GM18499 (cell line): ENCODE results near the gene CPB2.

Experiments used
- ATAC-seq: cut with Tn5 transposase; IDR thresholded peaks from one replicate; pipeline ENCODE4 v1.9.1; 2021; ENCODE audit warnings: moderate number of reproducible peaks; ENCODE audit not compliant: insufficient read depth, unreplicated experiment

The CPB2 gene, protein sequence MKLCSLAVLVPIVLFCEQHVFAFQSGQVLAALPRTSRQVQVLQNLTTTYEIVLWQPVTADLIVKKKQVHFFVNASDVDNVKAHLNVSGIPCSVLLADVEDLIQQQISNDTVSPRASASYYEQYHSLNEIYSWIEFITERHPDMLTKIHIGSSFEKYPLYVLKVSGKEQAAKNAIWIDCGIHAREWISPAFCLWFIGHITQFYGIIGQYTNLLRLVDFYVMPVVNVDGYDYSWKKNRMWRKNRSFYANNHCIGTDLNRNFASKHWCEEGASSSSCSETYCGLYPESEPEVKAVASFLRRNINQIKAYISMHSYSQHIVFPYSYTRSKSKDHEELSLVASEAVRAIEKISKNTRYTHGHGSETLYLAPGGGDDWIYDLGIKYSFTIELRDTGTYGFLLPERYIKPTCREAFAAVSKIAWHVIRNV

DNA sequence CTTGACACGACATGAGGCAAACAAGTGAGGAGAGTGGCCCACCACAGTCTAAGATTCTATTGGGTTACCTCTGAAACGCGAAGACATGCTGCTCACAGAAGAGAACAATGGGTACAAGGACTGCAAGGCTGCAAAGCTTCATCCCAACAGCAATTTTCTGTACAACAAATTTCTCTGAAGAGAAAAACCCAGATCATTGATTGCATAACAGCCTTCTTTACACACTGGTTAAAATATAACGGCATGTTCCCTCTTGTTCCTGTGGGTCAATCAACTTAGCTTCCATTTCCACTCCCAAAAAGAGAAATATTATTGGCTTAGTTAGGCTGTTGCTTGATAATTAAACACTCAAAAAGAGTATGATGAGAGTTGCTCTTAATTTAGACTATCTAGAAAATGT lies at the start of gene CPB2:
TSS of gene CPB2 (minus strand) at position 166 of the 400 bp plus-strand sequence. CDS start at position 142, 24 bp downstream.
- ATAC-seq, result no peak

DNA sequence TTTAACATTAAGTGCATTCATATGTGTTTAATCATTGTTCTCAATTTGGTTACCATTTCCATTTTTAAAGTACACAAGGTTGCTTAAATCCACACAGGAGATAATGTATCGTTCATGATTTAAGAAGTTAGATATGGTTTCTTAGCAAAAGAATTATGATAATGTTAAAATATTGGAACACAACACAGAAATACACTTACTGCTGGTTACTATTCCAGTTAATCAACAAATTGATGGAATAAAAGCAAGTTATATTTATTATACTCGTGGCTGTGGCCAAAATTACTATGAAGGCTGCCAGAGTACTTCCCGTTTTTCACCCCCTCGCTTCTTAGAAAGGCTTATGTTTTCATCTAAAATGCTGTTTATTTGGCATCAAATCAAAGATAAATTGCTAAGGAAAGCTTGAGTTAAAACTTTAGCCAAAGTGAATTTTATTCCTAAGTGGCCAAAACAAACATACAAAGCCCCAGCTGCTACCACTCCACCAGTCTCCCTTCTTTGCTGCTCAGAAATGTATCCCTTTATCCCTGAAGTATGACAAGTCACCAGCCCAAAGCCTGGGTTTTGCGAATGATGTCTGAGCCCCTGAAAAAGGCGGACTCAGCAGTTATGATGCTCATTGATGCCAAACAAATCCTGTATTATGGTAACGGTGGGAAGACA lies 49.4 kb upstream of the CPB2 start:
- ATAC-seq, result no peak

DNA sequence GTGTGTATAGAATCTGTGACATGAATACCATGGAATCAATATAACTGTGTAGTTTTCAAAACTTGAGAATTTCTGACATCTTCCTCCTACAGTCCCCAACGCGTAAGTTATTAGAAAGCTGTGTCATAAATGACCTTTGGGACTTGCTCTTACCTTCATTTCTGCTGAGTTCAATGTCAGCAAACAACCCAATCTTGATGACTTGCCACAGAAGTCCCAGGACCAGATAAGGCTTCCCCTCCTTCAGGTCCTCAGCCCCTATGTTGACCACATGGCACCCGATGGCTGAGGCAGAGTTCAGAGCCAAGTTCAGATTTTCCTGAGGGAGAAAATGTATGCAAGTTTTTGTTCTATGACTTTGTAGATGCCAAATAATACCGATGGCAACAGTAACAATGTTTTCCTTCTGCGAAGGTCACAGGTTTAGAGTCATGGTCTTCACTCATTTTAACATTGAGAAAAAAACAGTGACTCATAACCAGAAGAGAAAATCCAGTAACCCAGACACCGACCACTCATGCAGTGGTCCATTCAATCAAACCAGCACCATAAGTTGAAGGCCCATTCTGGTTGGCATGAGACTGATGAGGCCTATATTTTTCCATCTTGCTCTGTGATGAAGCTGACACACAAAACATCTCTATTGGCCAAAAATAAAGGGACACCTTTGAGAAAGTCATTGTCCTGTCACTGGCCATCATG lies 47.9 kb upstream of the CPB2 start:
- no peak for ATAC-seq

DNA sequence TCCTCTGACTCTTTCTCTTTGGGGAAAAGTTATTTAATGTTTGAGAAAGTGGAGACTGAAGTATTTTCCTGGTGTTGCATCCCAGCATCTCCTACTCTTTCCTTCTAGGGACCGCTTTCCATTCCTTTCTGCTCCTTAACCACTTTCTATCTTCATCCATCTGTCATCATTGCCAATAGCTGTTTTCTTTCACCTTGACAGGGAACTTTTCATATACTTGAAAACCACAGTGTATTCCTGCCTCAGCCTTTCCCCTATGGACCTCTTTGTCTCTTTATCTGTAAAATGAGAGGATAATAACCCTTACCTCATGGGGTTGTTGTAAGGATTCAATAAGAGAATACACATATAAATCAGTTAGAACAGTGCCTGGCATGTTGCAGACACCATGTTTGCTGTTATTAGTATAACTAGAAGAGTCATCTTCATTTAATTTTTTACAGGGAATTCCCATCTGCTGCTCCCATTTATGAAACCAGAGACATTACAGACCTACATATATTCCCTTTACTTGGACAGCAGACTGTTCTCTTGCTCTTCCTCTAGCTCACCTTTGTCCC lies 45.4 kb upstream of the CPB2 start:
- ATAC-seq, result no peak

DNA sequence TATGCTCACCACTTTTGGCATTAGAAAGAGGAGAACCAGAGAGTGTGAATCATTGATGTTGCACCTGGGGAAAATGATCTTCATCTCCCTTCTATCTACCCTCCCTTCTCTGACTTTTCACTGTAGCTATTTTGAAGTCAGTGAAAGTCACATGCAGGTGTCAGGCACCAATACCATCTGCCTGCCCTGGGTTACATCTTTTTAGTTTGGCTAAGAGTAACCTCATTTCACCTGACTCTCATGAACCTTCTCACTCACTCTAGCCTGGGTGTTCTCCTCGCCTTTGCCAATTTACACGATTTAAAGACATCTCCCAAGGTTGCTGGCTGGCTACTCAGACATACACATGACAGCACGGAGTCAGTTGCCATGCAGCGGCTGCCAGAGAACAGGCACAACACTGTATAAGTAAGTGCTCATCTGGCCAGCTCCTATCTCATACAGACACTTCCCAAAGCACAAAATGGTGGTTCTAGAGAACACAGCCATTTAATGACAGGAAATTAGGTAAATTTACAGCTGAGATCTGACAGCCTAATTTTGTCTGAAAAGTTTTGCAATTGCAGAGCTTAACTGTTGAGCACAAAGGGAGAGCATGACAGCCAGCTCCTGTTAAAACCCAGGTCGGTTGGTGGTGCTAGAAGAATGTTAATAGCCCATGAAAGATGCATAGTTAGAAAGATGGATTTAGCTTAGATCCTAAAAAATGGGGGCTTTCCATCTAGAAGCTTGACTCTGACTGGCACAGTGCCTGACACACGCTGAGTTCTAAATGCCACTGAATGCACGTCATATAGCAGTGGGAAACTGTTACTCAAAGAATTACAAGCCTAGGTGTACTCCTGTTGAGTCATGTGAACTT lies 44.7 kb upstream of the CPB2 start:
- no peak for ATAC-seq

DNA sequence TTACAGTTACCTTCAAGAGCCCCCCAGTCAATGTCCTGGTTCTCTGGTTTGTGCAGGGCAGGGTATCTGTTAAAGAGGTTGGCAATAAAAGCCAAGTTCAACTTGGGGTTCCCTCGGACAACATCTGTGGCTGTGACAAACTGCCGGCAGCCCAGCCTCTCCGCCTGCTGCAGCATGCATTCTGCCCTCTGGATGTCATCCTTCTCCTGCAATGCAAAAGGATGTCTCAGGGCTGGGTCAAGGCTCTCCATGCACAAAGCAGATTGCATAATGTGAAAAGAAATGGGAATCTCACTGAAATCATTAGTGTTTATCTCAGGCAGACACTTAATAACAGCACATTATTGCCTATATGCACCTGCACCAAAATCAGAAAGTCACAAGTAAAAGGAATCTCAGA lies 42.1 kb upstream of the CPB2 start:
- no peak for ATAC-seq

DNA sequence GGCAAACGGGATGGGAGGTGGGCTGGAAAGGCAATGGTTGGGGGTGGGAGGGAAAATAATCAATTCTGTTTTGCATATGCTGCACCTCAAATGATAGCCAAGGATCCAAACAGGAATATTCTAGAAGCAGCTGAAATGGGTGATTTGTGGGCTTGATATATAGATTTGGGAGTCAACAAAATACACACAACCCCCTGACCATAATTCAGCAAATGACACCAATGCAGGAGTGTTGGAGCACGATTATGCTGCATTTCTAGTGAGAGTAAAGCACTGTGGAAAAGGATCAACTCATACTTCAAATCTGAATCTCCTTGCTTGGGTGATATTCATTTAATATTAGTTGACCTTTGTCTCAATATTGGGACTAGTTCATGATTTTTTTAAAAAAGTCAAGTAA lies 41.1 kb upstream of the CPB2 start:
- no peak for ATAC-seq

DNA sequence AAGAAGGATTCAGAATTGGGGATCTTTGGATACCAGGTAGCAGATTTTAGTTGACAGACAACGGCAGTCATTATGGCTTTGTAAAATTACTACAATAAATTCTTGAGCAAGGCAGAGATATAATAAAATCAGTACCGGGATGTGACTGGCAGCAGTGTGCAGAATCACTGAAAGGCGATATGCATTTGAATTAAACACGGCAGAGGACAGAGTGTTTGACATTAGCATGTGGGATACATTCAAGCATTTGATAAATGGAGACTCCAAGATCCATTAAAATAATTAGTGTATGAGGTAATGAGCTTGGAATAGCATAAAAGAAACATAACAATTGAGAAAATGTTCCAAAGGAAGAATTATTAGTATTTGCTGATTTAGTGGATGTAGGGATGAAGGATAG lies 40.3 kb upstream of the CPB2 start:
- no peak for ATAC-seq

DNA sequence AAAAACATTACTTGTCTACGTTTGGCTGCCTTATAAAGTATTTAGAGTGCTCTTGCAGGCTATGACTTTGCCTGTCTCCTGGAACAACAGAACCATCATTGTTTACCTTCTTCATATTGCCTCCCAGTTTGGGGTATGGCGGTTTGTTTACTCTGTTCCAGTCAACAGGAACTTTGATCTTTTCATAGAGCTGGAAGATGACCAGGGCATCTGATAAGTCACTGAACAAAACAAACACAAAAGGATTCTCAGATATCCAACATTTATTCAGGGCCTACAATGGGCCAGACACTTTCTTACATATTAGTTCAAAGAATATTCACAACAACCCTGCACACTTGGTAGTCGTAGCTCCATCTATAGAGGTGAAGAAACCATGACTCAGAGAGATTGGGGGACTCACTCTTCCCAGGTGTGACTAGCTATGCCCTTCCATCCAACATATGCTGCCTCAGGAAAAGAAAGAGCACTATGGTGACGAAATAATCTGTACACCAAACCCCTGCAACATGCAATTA lies 38.4 kb upstream of the CPB2 start:
- no peak for ATAC-seq

DNA sequence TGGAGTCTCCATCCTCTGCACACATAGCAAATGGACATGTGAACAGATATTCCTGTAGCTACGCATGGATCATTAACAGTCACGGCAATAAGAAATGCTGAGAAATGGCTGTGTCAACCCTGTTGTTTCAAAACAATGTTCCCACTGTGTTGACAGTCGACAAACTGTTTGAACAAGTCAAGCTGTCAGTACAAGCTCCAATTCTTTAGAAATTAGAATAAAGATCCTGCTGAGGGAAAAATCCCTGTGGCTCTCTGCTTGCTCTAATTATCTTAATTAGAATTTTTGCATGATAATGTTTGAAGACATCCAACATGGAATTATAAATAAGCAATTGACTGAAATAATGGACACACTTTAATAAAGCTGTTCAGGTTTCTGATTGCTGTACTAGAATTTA lies 37.9 kb upstream of the CPB2 start:
- ATAC-seq, result no peak

DNA sequence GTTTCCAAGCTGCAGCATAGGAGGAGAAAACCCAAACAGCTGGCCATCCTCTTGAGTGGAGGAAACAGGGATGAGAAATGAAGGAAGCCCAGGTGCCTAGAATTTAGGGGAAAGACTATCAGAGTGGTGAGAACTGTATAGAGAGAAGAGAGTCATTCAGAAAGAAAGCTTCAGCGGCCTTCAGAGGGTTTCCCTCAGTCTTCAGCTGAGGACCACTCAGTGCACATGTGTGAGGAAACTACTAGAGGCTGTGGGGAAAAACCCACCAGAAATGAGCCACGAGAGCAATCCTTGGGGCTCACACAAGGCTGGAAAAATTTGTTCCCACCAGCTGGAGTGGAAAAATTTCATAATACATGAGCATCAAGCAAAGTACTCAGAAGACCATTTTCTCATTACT lies 35.2 kb upstream of the CPB2 start:
- ATAC-seq, result no peak

DNA sequence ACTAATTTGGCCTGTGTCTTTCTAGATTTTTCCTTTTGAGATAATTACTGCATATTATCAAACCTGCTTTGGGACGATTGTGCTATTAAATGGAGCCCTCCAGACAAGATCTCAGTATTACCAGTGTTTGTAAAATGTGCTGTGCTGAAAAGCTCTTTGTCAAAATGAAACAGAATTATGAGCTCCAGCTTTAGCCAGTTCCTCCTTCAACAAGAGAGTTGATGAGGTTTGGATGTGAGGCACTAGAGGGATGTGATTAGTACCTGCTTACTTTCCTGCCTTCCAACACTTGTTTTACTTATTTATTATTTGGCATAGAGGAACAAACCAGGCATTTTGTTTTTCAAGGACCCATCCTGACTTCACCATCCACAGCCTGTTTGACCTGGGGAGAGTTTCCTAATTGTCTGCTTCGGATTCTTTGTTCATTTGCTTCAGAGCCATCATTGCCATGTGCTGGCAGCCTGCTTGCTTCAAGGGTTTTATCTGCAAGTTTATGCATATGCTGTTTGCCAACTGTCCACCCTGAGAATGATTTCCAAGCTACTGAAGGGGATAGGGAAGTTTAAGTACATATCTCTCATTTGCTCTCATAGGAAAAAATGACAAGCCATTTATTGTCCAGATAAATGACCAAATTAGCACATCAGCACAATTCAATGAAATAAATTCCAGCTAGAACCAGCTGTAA lies 32.9 kb upstream of the CPB2 start:
- no peak for ATAC-seq

DNA sequence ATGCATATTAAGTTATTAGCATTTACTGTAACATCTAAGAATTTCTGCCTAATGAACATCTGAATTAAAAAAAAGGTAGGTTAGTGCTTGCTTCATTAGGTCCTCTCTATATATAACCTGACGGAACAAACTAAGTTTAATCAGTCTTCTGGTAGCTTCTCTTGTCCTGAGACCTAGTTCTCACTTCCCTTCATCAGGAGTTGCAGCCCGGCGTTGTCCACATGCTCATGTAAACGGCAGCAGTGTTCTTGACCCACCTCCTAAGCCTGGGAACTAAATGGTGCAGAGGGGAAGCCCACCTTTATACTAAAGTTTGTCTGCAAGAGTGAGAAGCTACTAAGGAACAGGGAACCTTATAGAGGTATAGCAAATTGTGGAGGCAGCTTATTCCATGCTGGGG lies 31.9 kb upstream of the CPB2 start:
- ATAC-seq, result no peak

DNA sequence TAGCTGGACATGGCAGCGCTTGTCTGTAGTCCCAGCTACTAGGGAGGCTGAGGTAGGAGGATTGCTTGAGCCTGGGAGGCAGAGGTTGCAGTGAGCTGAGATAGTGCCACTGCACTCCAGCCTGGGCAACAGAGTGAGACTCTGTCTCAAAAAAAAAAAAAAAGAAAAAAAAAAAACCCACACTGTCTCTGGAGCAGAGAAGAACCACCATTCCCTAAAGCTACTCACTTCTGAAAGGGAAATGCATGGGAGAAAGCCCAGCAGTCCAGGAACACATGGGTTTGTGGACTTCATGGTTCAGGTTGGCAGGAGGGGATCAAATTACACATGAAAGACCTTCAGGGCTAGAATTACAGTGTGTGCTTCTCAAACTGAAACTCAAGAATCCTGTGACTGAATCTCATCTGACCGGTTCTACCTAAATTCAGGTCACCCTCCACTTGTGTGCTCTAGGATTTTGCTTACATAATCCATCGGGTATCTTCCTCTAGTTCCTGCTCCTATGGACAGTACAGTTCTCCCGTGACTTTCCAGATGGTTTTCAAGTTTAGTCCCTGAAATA lies 30.2 kb upstream of the CPB2 start:
- no peak for ATAC-seq

DNA sequence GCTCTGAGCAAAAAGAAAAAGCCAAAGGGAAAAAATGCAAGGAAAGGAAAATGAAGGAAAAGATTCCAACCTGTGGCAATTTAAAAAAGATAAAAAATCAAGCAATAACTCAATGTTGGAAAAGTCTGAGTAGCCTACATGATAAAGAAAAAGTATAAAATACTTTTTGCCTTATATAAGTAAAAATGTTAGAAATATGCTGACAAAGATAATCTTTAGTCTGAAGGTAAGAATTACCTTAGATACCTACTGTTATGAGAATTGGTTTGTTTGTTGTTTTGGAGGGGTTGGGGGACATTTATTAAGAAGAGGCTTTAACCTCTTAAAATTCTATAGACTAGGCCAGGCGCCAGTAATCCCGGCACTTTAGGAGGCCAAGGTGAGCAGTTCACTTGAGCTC lies 29.7 kb upstream of the CPB2 start:
- ATAC-seq, result no peak

DNA sequence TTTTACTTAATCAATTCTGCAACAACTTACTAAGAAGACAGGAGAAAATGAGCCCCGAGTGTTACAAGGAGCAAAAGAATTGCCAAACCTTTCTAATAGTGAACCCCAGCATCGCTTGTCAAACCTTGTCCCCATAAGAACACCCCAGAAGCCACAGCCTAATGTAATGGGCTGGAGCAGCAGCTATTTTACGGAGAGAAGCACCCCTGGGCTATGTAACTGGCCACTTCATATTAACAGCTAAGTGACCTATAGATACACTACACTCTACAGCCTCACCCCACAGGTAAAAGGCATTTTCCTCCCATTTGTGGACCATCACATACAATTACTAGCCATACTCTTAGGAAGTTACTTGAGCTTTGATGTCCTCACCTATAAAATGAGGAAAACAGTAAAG lies 27.3 kb upstream of the CPB2 start:
- ATAC-seq, result no peak

DNA sequence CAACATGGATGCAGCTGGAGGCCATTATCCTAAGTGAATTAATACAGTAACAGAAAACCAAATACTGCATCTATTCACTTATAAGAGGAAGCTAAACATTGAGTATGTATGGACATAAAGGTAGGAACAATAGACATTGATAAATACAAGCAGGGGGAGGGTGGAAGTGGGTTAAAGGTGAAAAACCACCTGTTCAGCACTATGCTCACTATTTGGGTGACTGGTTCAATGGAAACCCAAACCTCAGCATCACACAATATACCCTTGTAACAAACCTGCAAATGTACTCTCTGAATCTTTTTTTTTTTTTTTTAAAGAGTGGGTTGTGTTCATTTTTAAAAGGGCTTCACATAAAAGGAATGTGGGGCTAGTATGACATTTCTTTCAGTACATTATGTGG lies 26.9 kb upstream of the CPB2 start:
- no peak for ATAC-seq

DNA sequence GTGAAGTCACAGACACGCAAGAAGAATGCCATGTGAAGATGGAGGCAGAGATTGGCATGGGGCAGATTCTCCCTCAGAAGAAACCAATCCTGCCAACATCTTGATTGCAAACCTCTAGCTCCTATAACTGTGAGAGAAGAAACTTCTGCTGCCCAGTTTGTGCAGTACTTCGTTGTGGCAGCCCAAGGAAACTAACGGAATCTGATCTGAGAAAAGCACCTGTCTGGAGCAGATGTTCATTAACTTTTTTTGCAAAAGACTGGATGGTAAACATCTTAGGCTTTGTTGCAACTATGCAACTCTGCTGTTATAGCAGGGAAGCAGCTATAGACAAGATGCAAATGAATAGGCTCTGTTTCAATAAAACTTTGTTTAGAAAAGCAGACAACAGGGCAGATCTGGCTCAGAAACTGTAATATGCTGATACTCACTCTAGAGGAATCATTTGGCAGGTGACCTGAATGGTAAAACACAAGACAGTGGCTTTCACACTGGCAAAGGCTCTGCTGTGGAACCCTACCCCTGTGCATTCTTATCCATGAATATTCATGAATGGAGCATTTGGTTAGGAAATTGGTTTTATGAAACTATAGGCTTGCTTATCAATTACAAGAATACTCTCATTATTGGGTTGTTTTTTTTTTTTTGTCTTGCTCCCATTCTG lies 25.3 kb upstream of the CPB2 start:
- ATAC-seq, result no peak

DNA sequence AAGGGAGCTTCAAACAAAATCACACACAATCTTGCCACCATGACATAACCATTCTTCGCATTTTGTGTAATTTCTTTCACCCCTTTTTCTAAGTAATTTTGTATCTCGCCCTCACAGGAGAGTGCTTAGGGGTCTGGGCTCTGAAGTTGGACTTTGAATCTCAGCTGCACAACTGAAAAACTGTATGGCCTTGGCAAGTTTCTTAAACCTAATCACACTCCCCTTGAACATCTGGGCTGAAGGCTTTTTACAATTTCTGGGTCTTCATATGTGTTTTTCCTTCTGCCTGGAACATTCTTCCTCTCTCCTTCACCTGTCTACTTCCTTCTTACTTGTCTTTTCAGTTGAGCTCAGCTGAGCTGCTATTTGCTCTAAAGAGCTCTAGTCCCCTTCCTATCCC lies 24.3 kb upstream of the CPB2 start:
- no peak for ATAC-seq
